Right lobe of liver (tissue), 6 donors: Measurements from ENCODE around the gene ZNF865. TPM values are rescaled to one million over a fixed set of nuclear protein-coding genes. Genes with fewer than 3 reads are reported as not detected.

ENCODE experiments used
- ATAC-seq, 4 donors: fragments of 200-7000 bp; cut with Tn5 transposase; one replicate each; pipeline ENCODE4 v1.9.1; 2020; ENCODE audit warnings: mild to moderate bottlenecking in 4 of 4, moderate library complexity in 4 of 4
- DNase-seq, 3 donors: peaks; one replicate each; pipeline ENCODE4 v3.0.0-alpha.2; 2020
- H3K27ac ChIP-seq, 3 donors: fragments of 200-600 bp; one replicate each; pipeline ENCODE4 v1.8.0; 2022
- H3K27me3 ChIP-seq, 2 donors: fragments of 200-600 bp; one replicate each; pipeline ENCODE4 v1.8.0; 2022
- H3K36me3 ChIP-seq, 4 donors: fragments of 200-600 bp; sonication (generic) in 1 of 4; one replicate each; pipeline versions ENCODE4 v1.5.1 to v1.8.0; 2017 to 2022; ENCODE audit warnings: control low read depth in 1 of 4
- H3K4me1 ChIP-seq, 4 donors: fragments of 200-600 bp; sonication (generic) in 1 of 4; one replicate each; pipeline versions ENCODE4 v1.5.1 to v1.8.0; 2017 to 2022; ENCODE audit warnings: control low read depth in 1 of 4
- H3K4me3 ChIP-seq, 3 donors: fragments of 200-600 bp; one replicate each; pipeline ENCODE4 v1.8.0; 2022
- H3K9me3 ChIP-seq, 4 donors: fragments of 200-600 bp; sonication (generic) in 1 of 4; one replicate each; pipeline versions ENCODE4 v1.5.1 to v1.8.0; 2017 to 2022; ENCODE audit warnings: control low read depth in 1 of 4
- POLR2A ChIP-seq: fragments of 450-650 bp; IDR thresholded peaks from one replicate; pipeline ENCODE4 v1.6.1; 2017; ENCODE audit warnings: antibody characterized with exemption, mild to moderate bottlenecking
- WGBS: methylation state at CpG from one replicate; pipeline ENCODE4 v1.1.6; 2018; ENCODE audit warnings: low coverage, low lambda C conversion rate; ENCODE audit not compliant: insufficient coverage; ENCODE audit errors: missing lambda C conversion rate; 5-methylcytosine and 5-hydroxymethylcytosine counted together
- intact Hi-C, 2 donors: fragments of 100-400 bp; cut with DNase I; formaldehyde crosslinking; loops; one replicate each; pipeline versions ENCODE4 v1.11.2 to v1.14.1; 2022
- total RNA-seq, 6 experiments: library from RNA; depleted of rRNA in 2 of 6; stranded (reverse); fragments of >200 nt in 2 of 6; fragmentation: NEBNext Ultra II Directional in 3 of 6; extraction: Animal tissue kit (Norgen Biotek cat#: 25700) in 3 of 6; gene quantifications; one replicate each; pipeline versions ENCODE4 v1.1.0 to v1.2.4, GENCODE V29; 2016 to 2023
- TF ChIP-seq, protein P1 (sequence below), 4 donors: fragments of 200-600 bp in 3 of 4; fragments of 450-650 bp in 1 of 4; IDR thresholded peaks; one replicate each; pipeline versions ENCODE4 v1.5.1 to v1.8.0; 2016 to 2022; ENCODE audit warnings: antibody characterized with exemption in 4 of 4, mild to moderate bottlenecking in 2 of 4
- donor health status: DM: no; HTN: yes; CAD: no.
- donor health status: DM: no; HTN: no; CAD: no.
- donor health status: DM: no; HTN: no; CAD: no.
- donor health status: DM: no; HTN: yes; CAD: no.
- donor health status: DM: no; HTN: yes; CAD: no.

The ZNF865 gene
- total RNA-seq, 6 experiments from 2014 or later: 4.2 to 6.0 (median 4.7) TPM

DNA sequence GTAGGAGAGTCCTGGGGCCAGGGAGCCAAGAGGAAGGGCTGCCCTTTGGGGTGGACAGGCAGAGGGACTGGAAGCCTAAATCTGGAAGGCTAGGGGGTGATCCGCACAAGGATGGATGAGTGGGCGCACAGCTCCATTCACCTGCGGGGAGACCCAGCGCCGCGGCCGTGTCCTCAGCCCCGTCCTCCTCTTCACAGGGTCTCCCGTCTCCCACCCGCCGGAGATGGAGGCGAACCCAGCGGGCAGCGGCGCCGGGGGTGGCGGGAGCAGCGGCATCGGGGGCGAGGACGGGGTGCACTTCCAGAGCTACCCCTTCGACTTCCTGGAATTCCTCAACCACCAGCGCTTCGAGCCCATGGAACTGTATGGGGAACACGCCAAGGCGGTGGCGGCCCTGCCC lies 7.9 kb downstream of the ZNF865 start:
- intact Hi-C loops: no loop called here
- WGBS: 100% methylated on average over 3 of the region's 27 CpGs

DNA sequence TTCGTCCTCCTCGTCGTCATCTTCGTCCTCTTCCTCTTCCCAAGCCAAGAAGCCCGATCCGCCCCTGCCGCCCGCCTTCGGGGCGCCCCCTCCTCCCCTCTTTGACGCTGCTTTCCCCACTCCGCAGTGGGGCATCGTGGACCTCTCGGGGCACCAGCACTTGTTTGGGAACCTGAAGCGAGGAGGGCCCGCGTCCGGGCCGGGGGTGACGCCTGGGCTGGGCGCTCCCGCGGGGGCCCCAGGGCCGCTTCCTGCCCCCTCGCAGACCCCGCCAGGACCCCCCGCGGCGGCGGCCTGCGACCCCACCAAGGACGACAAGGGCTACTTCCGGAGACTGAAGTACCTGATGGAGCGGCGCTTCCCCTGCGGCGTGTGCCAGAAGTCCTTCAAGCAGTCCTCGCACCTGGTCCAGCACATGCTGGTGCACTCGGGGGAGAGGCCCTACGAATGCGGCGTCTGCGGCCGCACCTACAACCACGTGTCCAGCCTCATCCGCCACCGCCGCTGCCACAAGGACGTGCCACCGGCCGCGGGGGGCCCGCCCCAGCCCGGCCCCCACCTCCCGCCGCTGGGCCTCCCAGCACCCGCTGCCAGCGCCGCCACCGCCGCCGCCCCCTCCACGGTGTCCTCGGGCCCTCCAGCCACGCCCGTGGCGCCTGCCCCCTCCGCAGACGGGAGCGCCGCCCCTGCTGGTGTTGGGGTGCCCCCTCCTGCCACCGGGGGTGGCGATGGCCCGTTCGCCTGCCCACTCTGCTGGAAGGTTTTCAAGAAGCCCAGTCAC lies 8.7 kb downstream of the ZNF865 start:
- no peaks in the 10 kb centered on the region for H3K27me3 ChIP-seq
- peaks cover 0 to 14% (median 0%) of the 10 kb centered on the region in 4 donors for H3K36me3 ChIP-seq
- TF ChIP-seq POLR2A: no peak
- TF ChIP-seq, protein P1, sequence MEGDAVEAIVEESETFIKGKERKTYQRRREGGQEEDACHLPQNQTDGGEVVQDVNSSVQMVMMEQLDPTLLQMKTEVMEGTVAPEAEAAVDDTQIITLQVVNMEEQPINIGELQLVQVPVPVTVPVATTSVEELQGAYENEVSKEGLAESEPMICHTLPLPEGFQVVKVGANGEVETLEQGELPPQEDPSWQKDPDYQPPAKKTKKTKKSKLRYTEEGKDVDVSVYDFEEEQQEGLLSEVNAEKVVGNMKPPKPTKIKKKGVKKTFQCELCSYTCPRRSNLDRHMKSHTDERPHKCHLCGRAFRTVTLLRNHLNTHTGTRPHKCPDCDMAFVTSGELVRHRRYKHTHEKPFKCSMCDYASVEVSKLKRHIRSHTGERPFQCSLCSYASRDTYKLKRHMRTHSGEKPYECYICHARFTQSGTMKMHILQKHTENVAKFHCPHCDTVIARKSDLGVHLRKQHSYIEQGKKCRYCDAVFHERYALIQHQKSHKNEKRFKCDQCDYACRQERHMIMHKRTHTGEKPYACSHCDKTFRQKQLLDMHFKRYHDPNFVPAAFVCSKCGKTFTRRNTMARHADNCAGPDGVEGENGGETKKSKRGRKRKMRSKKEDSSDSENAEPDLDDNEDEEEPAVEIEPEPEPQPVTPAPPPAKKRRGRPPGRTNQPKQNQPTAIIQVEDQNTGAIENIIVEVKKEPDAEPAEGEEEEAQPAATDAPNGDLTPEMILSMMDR (IDR thresholded peaks at IDR 0.05): no peak
- no peak overlapping the region for H3K4me3 ChIP-seq
- no peaks in the 10 kb centered on the region for H3K9me3 ChIP-seq
- ATAC-seq (no peak), DNase-seq (no peak)
- H3K27ac ChIP-seq: no peak overlapping the region
- WGBS: 87% methylated on average over 10 of the region's 75 CpGs
- H3K4me1 ChIP-seq: no peaks in the 10 kb centered on the region
- intact Hi-C loops: no loop called here

More for the DNA sequence above, 7.9 kb downstream of the ZNF865 start:
- no peaks in the 10 kb centered on the region for H3K9me3 ChIP-seq
- H3K4me3 ChIP-seq: no peak overlapping the region
- peaks cover 0 to 14% (median 0%) of the 10 kb centered on the region in 4 donors for H3K36me3 ChIP-seq
- ATAC-seq (no peak), DNase-seq (no peak)
- no peaks in the 10 kb centered on the region for H3K27me3 ChIP-seq
- H3K4me1 ChIP-seq: no peaks in the 10 kb centered on the region
- TF ChIP-seq, protein P1 (IDR thresholded peaks at IDR 0.05): no peak
- TF ChIP-seq POLR2A: no peak
- no peak overlapping the region for H3K27ac ChIP-seq

DNA sequence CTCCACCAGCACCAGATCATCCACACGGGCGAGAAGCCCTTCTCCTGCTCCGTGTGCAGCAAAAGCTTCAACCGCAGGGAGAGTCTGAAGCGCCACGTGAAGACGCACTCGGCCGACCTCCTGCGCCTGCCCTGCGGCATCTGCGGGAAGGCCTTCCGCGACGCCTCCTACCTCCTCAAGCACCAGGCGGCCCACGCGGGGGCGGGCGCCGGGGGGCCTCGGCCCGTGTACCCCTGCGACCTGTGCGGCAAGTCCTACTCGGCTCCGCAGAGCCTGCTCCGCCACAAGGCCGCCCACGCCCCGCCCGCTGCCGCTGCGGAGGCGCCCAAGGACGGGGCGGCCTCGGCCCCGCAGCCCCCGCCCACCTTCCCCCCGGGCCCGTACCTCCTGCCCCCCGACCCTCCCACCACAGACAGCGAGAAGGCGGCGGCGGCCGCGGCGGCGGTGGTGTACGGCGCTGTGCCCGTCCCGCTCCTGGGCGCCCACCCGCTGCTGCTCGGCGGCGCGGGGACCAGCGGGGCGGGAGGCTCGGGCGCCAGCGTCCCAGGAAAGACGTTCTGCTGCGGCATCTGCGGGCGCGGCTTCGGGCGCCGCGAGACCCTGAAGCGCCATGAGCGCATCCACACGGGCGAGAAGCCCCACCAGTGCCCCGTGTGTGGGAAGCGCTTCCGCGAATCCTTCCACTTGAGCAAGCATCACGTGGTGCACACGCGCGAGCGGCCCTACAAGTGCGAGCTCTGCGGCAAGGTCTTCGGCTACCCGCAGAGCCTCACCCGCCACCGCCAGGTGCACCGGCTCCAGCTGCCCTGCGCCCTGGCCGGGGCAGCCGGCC lies 9.5 kb downstream of the ZNF865 start:
- H3K36me3 ChIP-seq: peaks cover 0 to 14% (median 0%) of the 10 kb centered on the region in 4 donors
- H3K27ac ChIP-seq: no peak overlapping the region
- WGBS: 100% methylated on average over 30 of the region's 98 CpGs
- H3K27me3 ChIP-seq: no peaks in the 10 kb centered on the region
- no peak overlapping the region for H3K4me3 ChIP-seq
- TF ChIP-seq POLR2A: no peak
- TF ChIP-seq, protein P1 (IDR thresholded peaks at IDR 0.05): no peak
- H3K9me3 ChIP-seq: no peaks in the 10 kb centered on the region
- DNase-seq: no peak
- intact Hi-C loops: no loop called here
- H3K4me1 ChIP-seq: no peaks in the 10 kb centered on the region
- ATAC-seq: no peak

DNA sequence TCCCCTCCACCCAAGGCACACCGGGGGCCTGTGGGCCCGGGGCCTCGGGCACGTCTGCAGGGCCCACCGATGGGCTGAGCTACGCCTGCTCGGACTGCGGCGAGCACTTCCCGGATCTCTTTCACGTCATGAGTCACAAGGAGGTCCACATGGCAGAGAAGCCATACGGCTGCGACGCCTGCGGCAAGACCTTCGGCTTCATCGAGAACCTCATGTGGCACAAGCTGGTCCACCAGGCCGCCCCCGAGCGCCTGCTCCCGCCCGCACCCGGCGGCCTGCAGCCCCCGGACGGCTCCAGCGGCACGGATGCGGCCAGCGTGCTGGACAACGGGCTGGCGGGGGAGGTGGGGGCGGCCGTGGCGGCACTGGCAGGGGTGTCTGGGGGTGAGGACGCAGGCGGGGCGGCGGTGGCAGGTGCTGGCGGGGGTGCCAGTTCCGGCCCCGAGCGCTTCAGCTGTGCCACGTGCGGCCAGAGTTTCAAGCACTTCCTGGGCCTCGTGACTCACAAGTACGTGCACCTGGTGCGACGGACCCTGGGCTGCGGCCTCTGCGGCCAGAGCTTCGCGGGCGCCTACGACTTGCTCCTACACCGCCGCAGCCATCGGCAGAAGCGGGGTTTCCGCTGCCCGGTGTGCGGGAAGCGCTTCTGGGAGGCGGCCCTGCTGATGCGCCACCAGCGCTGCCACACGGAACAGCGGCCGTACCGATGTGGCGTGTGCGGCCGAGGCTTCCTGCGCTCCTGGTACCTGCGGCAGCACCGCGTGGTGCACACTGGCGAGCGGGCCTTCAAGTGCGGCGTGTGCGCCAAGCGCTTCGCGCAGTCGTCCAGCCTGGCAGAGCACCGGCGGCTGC lies 10.3 kb downstream of the ZNF865 start:
- intact Hi-C loops: no loop called here
- TF ChIP-seq, protein P1 (IDR thresholded peaks at IDR 0.05): no peak
- Histone ChIP-seq H3K4me1 (no peaks in the 10 kb centered on the region), H3K27ac (no peak overlapping the region), H3K36me3 (peaks cover 0 to 14% (median 0%) of the 10 kb centered on the region in 4 donors), H3K4me3 (no peak overlapping the region), H3K9me3 (no peaks in the 10 kb centered on the region), H3K27me3 (no peaks in the 10 kb centered on the region)
- ATAC-seq (no peak), DNase-seq (no peak)
- WGBS: 90% methylated on average over 2 of the region's 88 CpGs
